Stimulated activated CD8-positive, alpha-beta memory T cell treated with anti-CD3 and anti-CD28 coated beads, Interleukin-12 subunit alpha, Interleukin-12 subunit beta, amount 100 ng/mL, for 24 hours (primary cell): ENCODE measurements around the gene KRTAP10-4.
"Not testable (repeated sequence)": the region's sequence is repeated elsewhere in the genome, so short reads cannot be mapped to it uniquely, and the experiment has no call there.

Experiments
- DNase-seq: peaks from one replicate; pipeline ENCODE4 v3.0.0-alpha.2; 2020; ENCODE audit errors: extremely low read depth

KRTAP10-4 gene, protein sequence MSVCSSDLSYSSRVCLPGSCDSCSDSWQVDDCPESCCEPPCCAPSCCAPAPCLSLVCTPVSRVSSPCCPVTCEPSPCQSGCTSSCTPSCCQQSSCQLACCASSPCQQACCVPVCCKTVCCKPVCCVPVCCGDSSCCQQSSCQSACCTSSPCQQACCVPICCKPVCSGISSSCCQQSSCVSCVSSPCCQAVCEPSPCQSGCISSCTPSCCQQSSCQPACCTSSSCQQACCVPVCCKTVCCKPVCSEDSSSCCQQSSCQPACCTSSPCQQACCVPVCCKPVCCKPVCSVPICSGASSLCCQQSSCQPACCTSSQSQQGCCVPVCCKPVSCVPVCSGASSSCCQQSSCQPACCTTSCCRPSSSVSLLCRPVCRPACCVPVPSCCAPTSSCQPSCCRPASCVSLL

GRCh38 chr21:44573630-44574456, at the start of gene KRTAP10-4:
Gene KRTAP10-4, plus strand, starts transcription at chr21:44573729. Its CDS starts 30 bp downstream, at chr21:44573759.
- not testable (repeated sequence) for DNase-seq

DNA sequence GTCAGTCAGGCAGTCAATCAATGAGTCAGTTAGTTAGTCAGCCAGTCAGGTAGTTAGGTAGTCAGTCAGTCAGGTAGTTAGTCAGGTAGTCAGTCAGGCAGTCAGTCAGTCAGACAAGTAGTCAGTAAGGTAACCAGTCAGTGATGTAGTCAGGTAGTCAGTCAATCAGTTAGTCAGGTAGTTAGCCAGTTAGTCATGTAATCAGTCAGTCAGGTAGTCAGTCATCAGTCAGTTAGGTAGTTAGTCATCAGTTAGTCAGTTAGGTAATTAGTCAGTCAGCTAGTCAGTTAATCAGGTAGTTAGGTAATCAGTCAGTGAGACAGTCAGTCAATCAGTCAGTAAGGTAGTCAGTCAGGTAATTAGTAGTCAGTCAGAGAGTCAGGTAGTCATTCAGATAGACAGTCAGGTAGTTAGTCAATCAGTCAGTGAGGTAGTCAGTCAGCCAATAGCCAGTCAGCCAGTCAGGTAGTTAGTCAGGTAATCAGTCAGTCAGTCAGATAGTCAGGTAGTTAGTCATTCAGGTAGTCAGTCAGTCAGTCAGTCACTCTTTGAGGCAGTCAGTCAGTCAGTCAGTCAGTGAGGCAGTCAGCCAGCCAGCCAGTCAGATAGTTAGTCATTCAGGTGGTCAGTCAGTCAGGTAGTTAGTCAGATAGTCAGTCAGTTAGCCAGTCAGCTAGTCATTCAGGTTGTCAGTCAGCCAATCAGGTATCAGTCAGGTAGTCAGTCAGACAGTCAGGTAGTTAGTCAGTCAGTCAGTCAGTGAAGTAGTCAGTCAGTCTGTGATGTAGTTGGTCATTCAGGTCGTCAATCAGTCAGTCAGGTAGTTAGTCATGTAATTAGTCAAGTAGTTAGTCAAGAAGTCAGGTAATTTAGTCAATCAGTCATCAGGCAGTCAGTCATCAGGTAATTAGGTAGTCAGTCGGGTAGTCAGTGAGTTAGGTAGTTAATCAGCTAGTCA, 48.8 kb upstream of the KRTAP10-4 start:
- no peak for DNase-seq

DNA sequence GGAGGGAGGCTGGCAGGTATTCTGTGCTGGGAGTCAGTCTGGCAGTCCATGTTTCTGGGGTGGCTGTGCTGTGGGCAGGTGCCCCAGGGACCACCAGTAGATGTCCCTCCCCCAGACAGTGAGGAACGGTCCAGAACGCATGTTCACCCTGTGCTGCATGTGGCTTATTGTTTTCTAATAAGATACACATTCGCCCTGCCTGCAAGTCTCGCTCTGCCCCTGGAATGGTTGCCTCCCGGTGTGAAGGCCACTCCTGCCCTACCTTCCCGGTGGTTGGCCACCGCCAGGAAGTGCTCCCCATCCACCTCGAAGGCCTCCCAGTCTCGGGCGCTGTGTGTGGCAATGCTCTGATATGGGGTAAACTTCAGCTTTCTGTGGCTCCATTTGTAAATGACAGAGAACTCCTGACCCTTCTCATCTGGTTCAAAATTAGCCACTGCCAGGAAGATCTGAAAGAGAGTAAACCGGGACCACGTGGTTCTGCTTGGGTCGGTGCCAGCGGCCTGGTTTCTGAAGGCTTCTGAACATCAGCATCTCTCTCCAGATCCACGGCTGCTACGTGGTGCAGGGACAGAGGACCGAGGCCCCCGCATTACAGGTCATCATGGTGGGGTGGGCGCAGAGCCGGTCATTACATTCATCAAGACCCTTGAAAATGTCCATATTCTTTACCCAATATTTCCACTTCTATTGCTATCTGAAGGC, 48.0 kb upstream of the KRTAP10-4 start:
- no peak for DNase-seq

GRCh38 chr21:44526096-44526997, 47.2 kb upstream of the KRTAP10-4 start:
- no peak for DNase-seq

GRCh38 chr21:44527156-44527982, 46.2 kb upstream of the KRTAP10-4 start:
- no peak for DNase-seq

GRCh38 chr21:44527983-44528633, 45.4 kb upstream of the KRTAP10-4 start:
- DNase-seq: no peak

DNA sequence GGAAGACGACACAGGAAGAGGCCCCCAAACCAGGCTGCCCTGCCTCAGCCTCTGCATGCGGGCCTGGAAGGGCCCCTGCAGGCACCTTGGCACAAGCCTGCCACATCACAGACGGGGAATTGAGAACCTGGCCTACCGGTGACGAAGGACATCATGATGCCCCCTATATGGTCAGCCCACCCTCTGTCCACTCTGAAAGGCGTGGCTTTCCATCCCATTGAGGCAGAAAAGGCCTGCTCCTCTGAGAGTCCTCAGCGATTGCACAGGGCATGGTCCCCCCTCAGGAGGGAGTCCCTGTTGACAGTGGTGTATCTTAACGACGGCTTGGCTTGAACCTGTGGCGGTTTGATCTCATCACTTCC, 44.9 kb upstream of the KRTAP10-4 start:
- DNase-seq: no peak

DNA sequence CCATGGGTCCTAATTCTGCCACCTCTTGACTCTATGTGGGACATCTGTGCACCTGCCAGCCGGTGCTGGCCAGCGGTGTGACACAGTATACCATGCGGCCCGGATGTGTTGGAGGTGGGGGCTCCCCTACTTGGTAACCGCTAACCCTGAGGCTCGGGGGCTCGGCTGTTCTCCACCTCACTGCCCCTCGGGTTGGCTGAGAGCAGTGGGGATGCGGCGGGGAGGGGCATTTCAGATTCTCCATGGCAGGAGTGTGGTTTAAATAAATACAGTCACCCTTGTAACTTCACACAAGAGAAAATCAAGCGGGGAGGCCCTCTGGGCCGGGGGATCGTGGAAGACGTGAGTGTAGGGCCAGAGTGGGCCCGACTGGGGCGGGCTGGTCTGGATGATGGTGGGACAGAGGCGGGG, 44.5 kb upstream of the KRTAP10-4 start:
- no peak for DNase-seq

- DNase-seq: no peak
These were observed 43.9 kb upstream of the KRTAP10-4 start for GRCh38 chr21:44529503-44530125.

GRCh38 chr21:44530221-44530902, 43.2 kb upstream of the KRTAP10-4 start:
- DNase-seq: no peak

DNA sequence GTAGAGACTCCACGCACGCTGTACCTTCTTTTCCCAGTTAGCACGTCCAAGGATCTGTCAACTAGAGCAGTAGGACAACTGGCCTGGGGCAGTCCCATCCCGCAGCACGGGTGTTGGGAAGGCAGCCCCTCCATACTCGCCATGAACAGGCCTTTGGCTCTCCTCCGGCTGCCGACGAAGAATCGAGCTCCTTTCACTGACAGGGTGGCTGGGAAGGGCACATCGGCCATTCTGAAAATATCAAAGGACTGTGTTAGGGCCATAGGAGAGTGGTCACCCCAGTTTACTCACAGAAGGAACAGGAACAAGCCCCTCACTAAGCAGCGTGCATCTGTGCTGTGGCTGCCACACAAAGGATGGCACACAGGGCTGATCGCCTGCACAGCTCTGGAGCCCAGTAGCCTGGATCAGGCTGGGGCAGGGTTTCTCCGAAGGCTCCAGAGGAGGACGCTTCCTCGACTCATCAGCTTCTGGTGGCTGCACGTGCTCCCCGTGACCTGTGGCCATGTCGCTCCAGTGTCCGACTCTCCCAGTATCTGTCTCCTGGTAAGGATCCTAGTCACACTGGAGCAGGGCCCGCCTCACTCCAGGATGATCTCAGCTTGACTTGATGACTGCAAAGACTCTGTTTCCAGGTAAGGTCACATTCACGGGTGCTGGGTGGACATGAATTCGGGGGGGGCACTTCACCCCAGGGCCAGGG, 42.5 kb upstream of the KRTAP10-4 start:
- no peak for DNase-seq

DNA sequence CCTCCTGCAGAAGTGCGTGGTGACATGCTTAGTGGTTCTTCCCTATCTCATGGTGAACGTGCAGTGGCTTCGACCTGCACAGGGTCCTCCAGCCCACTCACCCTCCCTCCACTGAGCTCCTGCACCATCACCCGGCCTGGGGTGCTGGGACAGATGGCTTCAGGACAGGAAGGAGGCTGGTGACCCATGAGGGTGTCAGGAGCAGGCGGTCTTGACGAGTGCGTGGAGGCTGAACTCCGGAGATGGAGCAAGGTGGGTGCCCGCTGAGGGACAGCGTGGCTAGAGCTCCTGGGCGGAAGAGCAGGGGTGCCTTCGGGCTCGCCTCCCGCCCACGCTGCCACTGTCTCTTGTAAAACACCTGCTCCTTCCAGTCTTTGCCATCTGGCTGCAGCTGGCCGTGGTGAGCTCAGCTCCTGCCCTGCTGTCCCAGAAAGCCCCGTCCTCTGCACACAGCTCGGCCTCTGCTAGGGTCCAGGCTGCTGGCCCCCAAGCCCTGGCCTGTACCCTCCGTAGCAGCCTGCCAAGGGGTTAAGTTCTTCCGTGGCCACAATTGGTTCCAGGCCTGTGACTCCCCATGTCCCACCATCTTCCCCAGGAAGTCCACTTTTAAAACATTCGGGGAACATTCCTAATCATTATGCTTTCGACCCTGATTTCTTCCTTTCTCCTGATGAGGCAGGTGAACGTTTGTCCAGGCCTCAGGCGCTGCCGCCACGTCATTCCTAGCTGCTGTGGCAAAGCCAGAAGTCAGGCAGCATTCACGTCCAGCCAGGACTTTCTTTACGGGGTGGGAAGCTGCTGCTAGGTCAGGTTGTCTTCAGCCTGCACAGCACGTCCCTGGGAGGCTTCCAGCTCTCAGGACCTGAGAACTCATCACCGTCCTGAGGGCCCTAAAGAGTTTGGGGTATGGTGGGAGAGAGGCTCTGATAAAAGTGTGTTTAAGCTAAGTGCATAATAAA, 41.6 kb upstream of the KRTAP10-4 start:
- no peak for DNase-seq

- DNase-seq: no peak
These were observed 40.8 kb upstream of the KRTAP10-4 start for GRCh38 chr21:44532712-44533111.

GRCh38 chr21:44533121-44533890, 40.2 kb upstream of the KRTAP10-4 start:
- no peak for DNase-seq
